Breast epithelium (tissue), 4 donors: Measurements from ENCODE around the gene TBXAS1. TPM values are rescaled to one million over a fixed set of nuclear protein-coding genes. Genes with fewer than 3 reads are reported as not detected.

Source experiments
- DNase-seq, 2 donors: peaks; one replicate each; pipeline ENCODE4 v3.0.0-alpha.2; 2019; ENCODE audit warnings: low spot score in 2 of 2
- H3K27ac ChIP-seq, 2 donors: fragments of 200-600 bp; sonication (generic) in 1 of 2; one replicate each; pipeline ENCODE4 v1.5.1; 2016 to 2019; ENCODE audit warnings: mild to moderate bottlenecking in 1 of 2
- H3K27me3 ChIP-seq, 2 donors: fragments of 200-600 bp; sonication (generic) in 1 of 2; one replicate each; pipeline versions ENCODE4 v1.5.1 to v1.6.0; 2017 to 2019; ENCODE audit warnings: control low read depth in 1 of 2, mild to moderate bottlenecking in 1 of 2
- H3K36me3 ChIP-seq: fragments of 200-600 bp; one replicate; pipeline ENCODE4 v1.5.1; 2019
- H3K4me1 ChIP-seq, 2 donors: fragments of 200-600 bp; sonication (generic); one replicate each; pipeline ENCODE4 v1.5.1; 2016 to 2019; ENCODE audit warnings: control low read depth in 1 of 2
- H3K4me3 ChIP-seq, 3 donors: fragments of 200-600 bp; sonication (generic); 1 replicate in 2 of 3; 2 replicates in 1 of 3; pipeline ENCODE4 v1.5.1; 2016 to 2019; ENCODE audit warnings: mild to moderate bottlenecking in 3 of 3, moderate library complexity in 2 of 3
- H3K9me3 ChIP-seq, 2 donors: fragments of 200-600 bp; sonication (generic) in 1 of 2; one replicate each; pipeline ENCODE4 v1.5.1; 2016 to 2019; ENCODE audit warnings: control low read depth in 1 of 2
- POLR2A ChIP-seq: fragments of 450-650 bp; IDR thresholded peaks from one replicate; pipeline ENCODE4 v1.6.1; 2016; ENCODE audit warnings: antibody characterized with exemption, mild to moderate bottlenecking, moderate library complexity
- POLR2AphosphoS5 ChIP-seq, 3 donors: sonication (generic); formaldehyde crosslinking; IDR thresholded peaks; one replicate each; pipeline ENCODE4 v1.6.1; 2017; ENCODE audit warnings: antibody characterized with exemption in 3 of 3
- intact Hi-C: fragments of 100-400 bp; cut with DNase I; formaldehyde crosslinking; loops from one replicate; pipeline ENCODE4 v1.15.1; 2023; ENCODE audit warnings: low total_unique reads
- total RNA-seq, 3 donors: library from RNA; depleted of rRNA; stranded (reverse); fragments of >200 nt; gene quantifications; one replicate each; pipeline ENCODE4 v1.1.0, GENCODE V29; 2016
- TF ChIP-seq, protein P1 (sequence below), 3 donors: fragments of 450-650 bp; IDR thresholded peaks; one replicate each; pipeline ENCODE4 v1.5.1; 2016 to 2017; ENCODE audit warnings: antibody characterized with exemption in 3 of 3, mild to moderate bottlenecking in 3 of 3, moderate library complexity in 3 of 3

TBXAS1 gene
- total RNA-seq, 3 donors from 2014 or later, result 17.7 to 59.8 (median 17.9) TPM

DNA sequence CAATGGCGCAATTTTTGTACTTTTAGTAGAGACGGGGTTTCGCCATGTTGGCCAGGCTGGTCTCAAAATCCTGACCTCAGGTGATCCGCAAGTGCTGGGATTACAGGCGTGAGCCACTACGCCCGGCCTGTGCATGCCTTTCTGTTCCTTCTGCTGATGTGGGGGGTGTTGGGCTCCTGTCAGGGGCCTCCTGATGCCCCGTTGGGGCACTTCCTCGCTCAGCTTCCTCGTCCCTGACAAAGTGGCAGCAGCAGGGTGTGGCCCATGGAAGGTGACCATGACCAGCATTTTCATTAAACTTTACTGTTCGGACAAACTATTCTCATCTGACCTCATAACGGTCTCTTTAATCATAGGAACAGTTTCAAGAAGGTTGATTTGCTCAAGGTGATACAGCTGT is 69.4 kb downstream of the TBXAS1 start:
- TF ChIP-seq POLR2A (no peak), POLR2AphosphoS5 (IDR thresholded peaks at IDR 0.05) (no peak)
- TF ChIP-seq, protein P1, sequence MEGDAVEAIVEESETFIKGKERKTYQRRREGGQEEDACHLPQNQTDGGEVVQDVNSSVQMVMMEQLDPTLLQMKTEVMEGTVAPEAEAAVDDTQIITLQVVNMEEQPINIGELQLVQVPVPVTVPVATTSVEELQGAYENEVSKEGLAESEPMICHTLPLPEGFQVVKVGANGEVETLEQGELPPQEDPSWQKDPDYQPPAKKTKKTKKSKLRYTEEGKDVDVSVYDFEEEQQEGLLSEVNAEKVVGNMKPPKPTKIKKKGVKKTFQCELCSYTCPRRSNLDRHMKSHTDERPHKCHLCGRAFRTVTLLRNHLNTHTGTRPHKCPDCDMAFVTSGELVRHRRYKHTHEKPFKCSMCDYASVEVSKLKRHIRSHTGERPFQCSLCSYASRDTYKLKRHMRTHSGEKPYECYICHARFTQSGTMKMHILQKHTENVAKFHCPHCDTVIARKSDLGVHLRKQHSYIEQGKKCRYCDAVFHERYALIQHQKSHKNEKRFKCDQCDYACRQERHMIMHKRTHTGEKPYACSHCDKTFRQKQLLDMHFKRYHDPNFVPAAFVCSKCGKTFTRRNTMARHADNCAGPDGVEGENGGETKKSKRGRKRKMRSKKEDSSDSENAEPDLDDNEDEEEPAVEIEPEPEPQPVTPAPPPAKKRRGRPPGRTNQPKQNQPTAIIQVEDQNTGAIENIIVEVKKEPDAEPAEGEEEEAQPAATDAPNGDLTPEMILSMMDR (IDR thresholded peaks at IDR 0.05), result no peak
- DNase-seq, result no peak
- no peak overlapping the region for H3K4me3 ChIP-seq
- H3K36me3 ChIP-seq, result no peaks in the 10 kb centered on the region
- no peak overlapping the region for H3K27ac ChIP-seq
- intact Hi-C loops, result no loop called here
- H3K4me1 ChIP-seq, result no peaks in the 10 kb centered on the region
- H3K27me3 ChIP-seq, result no peaks in the 10 kb centered on the region
- no peaks in the 10 kb centered on the region for H3K9me3 ChIP-seq

DNA sequence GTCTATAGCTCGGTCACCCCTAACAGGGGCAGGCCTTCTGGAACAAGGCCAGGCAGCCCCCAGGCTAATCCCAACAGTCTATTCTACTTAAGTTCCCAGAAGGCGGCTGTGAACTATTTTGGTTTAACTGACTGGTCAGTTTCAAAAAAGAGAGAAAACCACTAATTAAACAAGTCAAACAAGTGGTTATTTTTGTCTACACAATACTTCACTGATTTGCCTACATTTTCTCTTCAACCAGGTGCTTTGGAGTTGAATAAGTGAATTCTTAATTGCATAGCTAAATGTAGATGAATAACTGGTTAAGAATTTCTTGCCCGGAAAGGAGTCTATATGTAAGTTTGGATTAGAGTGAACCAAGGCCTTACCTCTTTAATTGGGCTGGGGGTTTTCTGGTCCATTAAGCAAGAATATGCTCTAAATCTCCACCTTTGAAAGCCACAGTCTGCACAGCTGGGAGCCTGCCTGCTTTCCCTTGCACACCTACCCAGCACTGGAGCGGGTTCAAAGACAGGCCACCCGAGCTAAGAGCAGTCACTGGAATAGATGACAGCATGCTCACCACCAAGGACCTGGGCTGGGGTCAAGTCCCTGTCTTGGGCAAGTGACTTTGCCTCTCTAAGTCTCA is 70.4 kb downstream of the TBXAS1 start:
- Histone ChIP-seq H3K4me3 (no peak overlapping the region), H3K36me3 (no peaks in the 10 kb centered on the region), H3K9me3 (no peaks in the 10 kb centered on the region), H3K4me1 (no peaks in the 10 kb centered on the region), H3K27me3 (no peaks in the 10 kb centered on the region), H3K27ac (no peak overlapping the region)
- no peak for DNase-seq
- intact Hi-C loops, result no loop called here
- TF ChIP-seq POLR2A, result no peak
- TF ChIP-seq, protein P1 (IDR thresholded peaks at IDR 0.05), result no peak
- no peak for TF ChIP-seq POLR2AphosphoS5 (IDR thresholded peaks at IDR 0.05)

DNA sequence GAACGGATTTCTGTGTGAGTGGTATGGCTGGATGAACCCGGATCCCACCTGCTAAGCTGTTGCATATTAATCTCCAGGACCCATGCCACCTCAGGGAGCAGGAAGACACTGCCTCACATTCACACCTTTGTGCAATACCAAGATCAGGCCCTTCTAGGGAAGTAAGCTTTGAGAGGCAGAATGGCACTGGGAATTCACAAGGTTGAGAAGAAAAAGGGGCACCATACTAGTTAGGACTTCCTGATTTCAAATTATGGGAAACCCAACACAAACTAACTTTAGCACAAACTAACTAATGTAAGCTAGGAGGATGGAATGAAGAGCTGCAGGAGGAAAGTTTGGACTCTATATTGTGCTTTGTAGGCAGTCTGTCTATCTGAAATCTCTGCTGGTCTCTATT is 71.3 kb downstream of the TBXAS1 start:
- TF ChIP-seq POLR2AphosphoS5 (IDR thresholded peaks at IDR 0.05) (no peak), POLR2A (no peak)
- TF ChIP-seq, protein P1 (IDR thresholded peaks at IDR 0.05), result no peak
- Histone ChIP-seq H3K27me3 (no peaks in the 10 kb centered on the region), H3K27ac (no peak overlapping the region), H3K9me3 (no peaks in the 10 kb centered on the region), H3K36me3 (no peaks in the 10 kb centered on the region), H3K4me3 (no peak overlapping the region), H3K4me1 (no peaks in the 10 kb centered on the region)
- intact Hi-C loops, result no loop called here
- DNase-seq, result no peak

- Histone ChIP-seq H3K9me3 (no peaks in the 10 kb centered on the region), H3K27ac (no peak overlapping the region), H3K36me3 (no peaks in the 10 kb centered on the region), H3K27me3 (no peaks in the 10 kb centered on the region), H3K4me3 (no peak overlapping the region), H3K4me1 (no peaks in the 10 kb centered on the region)
- TF ChIP-seq POLR2A (no peak), POLR2AphosphoS5 (IDR thresholded peaks at IDR 0.05) (no peak)
- TF ChIP-seq, protein P1 (IDR thresholded peaks at IDR 0.05), result no peak
- no peak for DNase-seq
- intact Hi-C loops, result no loop called here
Observed at GRCh38 chr7:139901056-139901795, 72.2 kb downstream of the TBXAS1 start.

GRCh38 chr7:139901901-139902300 is 72.8 kb downstream of the TBXAS1 start:
- no peak overlapping the region for H3K27ac ChIP-seq

More at GRCh38 chr7:139901901-139902300, 72.8 kb downstream of the TBXAS1 start:
- Histone ChIP-seq H3K4me3 (no peak overlapping the region), H3K4me1 (no peaks in the 10 kb centered on the region), H3K36me3 (no peaks in the 10 kb centered on the region), H3K27me3 (no peaks in the 10 kb centered on the region), H3K9me3 (peaks cover 0 to 4% of the 10 kb centered on the region in 2 donors)
- TF ChIP-seq, protein P1 (IDR thresholded peaks at IDR 0.05), result no peak
- no peak for TF ChIP-seq POLR2A
- TF ChIP-seq POLR2AphosphoS5 (IDR thresholded peaks at IDR 0.05), result no peak
- intact Hi-C loops, result no loop called here
- no peak for DNase-seq
